Fibroblast of lung (primary cell): ENCODE data around the gene ZNF580.

Experiments used
- CTCF ChIP-seq, 2 donors: IDR thresholded peaks in 1 of 2; conservative IDR thresholded peaks in 1 of 2; 1 replicate in 1 of 2; 2 replicates in 1 of 2; pipeline ENCODE4 v1.5.1; 2011 to 2012; ENCODE audit warnings: low read length in 2 of 2, control low read depth in 1 of 2, inconsistent platforms in 1 of 2, low read depth in 1 of 2, mild to moderate bottlenecking in 1 of 2
- EZH2 ChIP-seq: IDR thresholded peaks from 2 replicates; pipeline ENCODE4 v1.5.1; 2012; ENCODE audit warnings: low read length, control low read depth, mild to moderate bottlenecking; ENCODE audit errors: missing control alignments

- no peak for TF ChIP-seq CTCF (conservative IDR thresholded peaks at IDR 0.05 in 1 of 2, IDR thresholded peaks at IDR 0.05 in 1 of 2; ENCODE audit: low read depth in 1 of 2, low read length in 2 of 2)
- no peak for TF ChIP-seq EZH2
Measured at GRCh38 chr19:55611300-55611982, 29.4 kb upstream of the ZNF580 start.
